ENCODE measurements around the gene CCDC106. TPM values are rescaled to one million over a fixed set of nuclear protein-coding genes. Genes with fewer than 3 reads are reported as not detected.

The CCDC106 gene
- total RNA-seq, 1 experiment from 2014 or later: 17.6 TPM

DNA sequence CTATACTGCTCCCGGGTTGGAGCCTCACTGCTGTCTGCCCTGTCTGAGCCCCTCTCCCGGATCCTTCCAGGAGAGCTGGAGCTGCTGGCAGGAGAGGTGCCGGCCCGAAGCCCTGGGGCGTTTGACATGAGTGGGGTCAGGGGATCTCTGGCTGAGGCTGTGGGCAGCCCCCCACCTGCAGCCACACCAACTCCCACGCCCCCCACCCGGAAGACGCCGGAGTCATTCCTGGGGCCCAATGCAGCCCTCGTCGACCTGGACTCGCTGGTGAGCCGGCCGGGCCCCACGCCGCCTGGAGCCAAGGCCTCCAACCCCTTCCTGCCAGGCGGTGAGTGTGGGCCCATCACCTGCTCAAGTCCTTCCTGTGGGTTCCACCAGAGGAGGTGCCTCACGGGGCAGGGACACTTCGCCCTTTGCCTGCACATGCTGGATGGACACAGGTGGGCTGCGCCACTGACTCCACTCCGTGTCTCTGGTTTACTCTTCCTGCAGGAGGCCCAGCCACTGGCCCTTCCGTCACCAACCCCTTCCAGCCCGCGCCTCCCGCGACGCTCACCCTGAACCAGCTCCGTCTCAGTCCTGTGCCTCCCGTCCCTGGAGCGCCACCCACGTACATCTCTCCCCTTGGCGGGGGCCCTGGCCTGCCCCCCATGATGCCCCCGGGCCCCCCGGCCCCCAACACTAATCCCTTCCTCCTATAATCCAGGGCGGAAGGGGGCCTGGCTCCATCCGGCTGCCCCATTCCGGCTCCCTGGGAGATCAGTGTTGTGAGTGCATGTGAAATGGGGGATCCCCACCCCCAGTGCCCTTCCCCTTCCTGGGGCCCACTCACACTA lies 46.9 kb downstream of the CCDC106 start:
- DNase-seq (ENCODE audit: low read depth): no peak

GRCh38 chr19:55695511-55696290 lies 47.7 kb downstream of the CCDC106 start:
- DNase-seq (ENCODE audit: low read depth): no peak

- DNase-seq (ENCODE audit: low read depth): no peak
These were observed 48.5 kb downstream of the CCDC106 start for GRCh38 chr19:55696301-55697068.

DNA sequence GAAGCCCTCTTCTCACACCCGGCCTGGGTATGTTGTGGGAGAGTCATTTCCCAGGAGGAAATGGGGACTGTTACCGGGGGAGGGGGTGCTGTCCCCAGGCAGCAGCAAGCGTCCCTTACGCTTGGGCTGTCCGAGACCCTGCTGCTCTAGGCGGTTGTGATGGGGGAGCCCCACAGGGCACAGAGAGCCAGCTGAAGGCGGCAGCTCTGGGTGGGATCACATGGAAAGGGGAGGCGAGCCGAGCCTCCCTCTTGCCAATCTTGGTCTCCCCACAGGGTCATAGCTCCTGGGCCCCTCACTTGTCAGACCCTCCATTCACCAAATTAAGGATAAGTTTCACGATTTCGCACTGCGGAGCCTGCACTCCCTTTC lies 49.0 kb downstream of the CCDC106 start:
- DNase-seq (ENCODE audit: low read depth): no peak

DNA sequence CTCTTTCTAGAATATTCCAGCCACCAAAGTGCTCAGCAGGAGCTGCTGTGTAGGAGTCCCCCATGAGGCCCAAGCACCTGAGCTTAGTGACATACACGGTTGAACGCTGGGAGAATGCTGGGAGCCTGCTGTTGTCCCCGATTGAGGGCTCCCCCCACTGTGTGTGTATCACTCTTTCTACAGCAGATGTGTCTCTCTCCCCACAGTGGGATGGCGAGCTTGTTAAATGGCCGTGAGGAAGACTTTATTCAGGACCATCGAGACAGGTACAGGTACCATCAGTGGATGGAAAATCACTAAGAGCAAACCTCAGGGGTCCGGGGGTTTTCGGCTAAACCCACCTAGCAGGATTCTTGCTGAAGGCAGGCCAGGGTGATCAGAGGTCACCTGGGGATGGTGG lies 49.7 kb downstream of the CCDC106 start:
- no peak for DNase-seq (ENCODE audit: low read depth)

DNA sequence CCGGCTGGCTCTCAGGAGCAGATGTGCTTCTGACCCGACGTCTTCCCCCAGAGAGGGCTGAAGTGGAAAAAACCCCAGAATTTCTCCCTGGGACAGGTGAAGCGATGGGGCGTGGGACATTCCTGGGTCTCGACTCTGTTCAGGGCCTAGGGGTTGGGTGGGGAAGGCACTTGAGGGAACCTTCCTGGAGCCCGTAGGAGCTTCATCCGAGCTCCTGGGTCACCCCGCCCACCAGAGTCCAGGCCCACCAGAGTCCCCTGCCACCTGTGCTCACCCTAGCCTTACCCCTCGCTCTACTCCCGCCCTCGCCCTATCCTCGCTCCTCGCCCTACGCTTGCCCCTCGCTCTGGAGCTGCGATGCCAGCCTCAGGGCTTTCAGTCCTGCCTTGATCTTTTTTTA lies 50.2 kb downstream of the CCDC106 start:
- no peak for DNase-seq (ENCODE audit: low read depth)

GRCh38 chr19:55699221-55699620 lies 51.2 kb downstream of the CCDC106 start:
- no peak for DNase-seq (ENCODE audit: low read depth)

- no peak for DNase-seq (ENCODE audit: low read depth)
These were observed 52.8 kb downstream of the CCDC106 start for GRCh38 chr19:55700813-55701212.

- no peak for DNase-seq (ENCODE audit: low read depth)
These were observed 54.2 kb downstream of the CCDC106 start for GRCh38 chr19:55702131-55702627.

Other genes starting within 250 kb of the CCDC106 start
- 646 and 1,047 TPM in 2 replicates for gene UBE2S, start 240.4 kb upstream of the CCDC106 start, total RNA-seq (2014; rRNA removed; shearing (Covaris generic))
- gene SHISA7, start 204.9 kb upstream of the CCDC106 start, total RNA-seq (2014; rRNA removed; shearing (Covaris generic)): not detected in 2 replicates
- gene ISOC2, start 186.6 kb upstream of the CCDC106 start, total RNA-seq (2014; rRNA removed; shearing (Covaris generic)): 82.1 and 89.8 TPM in 2 replicates
- gene C19orf85, start 183.5 kb upstream of the CCDC106 start, total RNA-seq (2014; rRNA removed; shearing (Covaris generic)): 0.10 TPM in 1 of 2 replicates, not detected in the other
- gene ZNF628, start 171.6 kb upstream of the CCDC106 start, total RNA-seq (2014; rRNA removed; shearing (Covaris generic)): 2.4 and 4.6 TPM in 2 replicates
- gene NAT14, start 163.0 kb upstream of the CCDC106 start, total RNA-seq (2014; rRNA removed; shearing (Covaris generic)): 27.4 and 31.7 TPM in 2 replicates
- 0.05 and 0.07 TPM in 2 replicates for gene SSC5D, start 159.8 kb upstream of the CCDC106 start, total RNA-seq (2014; rRNA removed; shearing (Covaris generic))
- not detected in 2 replicates for gene SBK2, start 111.1 kb upstream of the CCDC106 start, total RNA-seq (2014; rRNA removed; shearing (Covaris generic))
- gene SBK3, start 102.7 kb upstream of the CCDC106 start, total RNA-seq (2014; rRNA removed; shearing (Covaris generic)): not detected in 2 replicates
- gene ZNF579, start 67.4 kb upstream of the CCDC106 start, total RNA-seq (2014; rRNA removed; shearing (Covaris generic)): 8.2 and 8.3 TPM in 2 replicates
- 6.0 and 10.0 TPM in 2 replicates for gene FIZ1, start 48.7 kb upstream of the CCDC106 start, total RNA-seq (2014; rRNA removed; shearing (Covaris generic))
- 18.8 and 26.2 TPM in 2 replicates for gene ZNF524, start 47.9 kb upstream of the CCDC106 start, total RNA-seq (2014; rRNA removed; shearing (Covaris generic))
- 2.2 and 3.8 TPM in 2 replicates for gene ZNF865, start 42.6 kb upstream of the CCDC106 start, total RNA-seq (2014; rRNA removed; shearing (Covaris generic))
- 4.1 and 6.1 TPM in 2 replicates for gene ZNF784, start 23.6 kb upstream of the CCDC106 start, total RNA-seq (2014; rRNA removed; shearing (Covaris generic))
- 16.5 and 55.3 TPM in 2 replicates for gene ZNF580, start 7.2 kb upstream of the CCDC106 start, total RNA-seq (2014; rRNA removed; shearing (Covaris generic))
- 23.7 and 29.5 TPM in 2 replicates for gene ZNF581, start 4.6 kb upstream of the CCDC106 start, total RNA-seq (2014; rRNA removed; shearing (Covaris generic))
- gene U2AF2, start 6.8 kb downstream of the CCDC106 start, total RNA-seq (2014; rRNA removed; shearing (Covaris generic)): 334 and 352 TPM in 2 replicates
- gene EPN1, start 27.0 kb downstream of the CCDC106 start, total RNA-seq (2014; rRNA removed; shearing (Covaris generic)): 97.4 and 122 TPM in 2 replicates
- not detected in 2 replicates for gene NLRP9, start 90.2 kb downstream of the CCDC106 start, total RNA-seq (2014; rRNA removed; shearing (Covaris generic))
- gene RFPL4A, start 110.9 kb downstream of the CCDC106 start, total RNA-seq (2014; rRNA removed; shearing (Covaris generic)): 0.13 and 0.18 TPM in 2 replicates
- not detected in 2 replicates for gene RFPL4AL1, start 120.9 kb downstream of the CCDC106 start, total RNA-seq (2014; rRNA removed; shearing (Covaris generic))
- gene NLRP11, start 183.8 kb downstream of the CCDC106 start, total RNA-seq (2014; rRNA removed; shearing (Covaris generic)): 0.03 and 0.13 TPM in 2 replicates
- gene NLRP4, start 188.3 kb downstream of the CCDC106 start, total RNA-seq (2014; rRNA removed; shearing (Covaris generic)): not detected in 2 replicates